GM12878 (cell line): ENCODE data around the gene CARD10. TPM values are rescaled to one million over a fixed set of nuclear protein-coding genes. Genes with fewer than 3 reads are reported as not detected.

Experiments used
- ATAC-seq: fragments of 200-7000 bp; cut with Tn5 transposase; 3 replicates; pipeline ENCODE4 v1.9.1; 2020; ENCODE audit warnings: mild to moderate bottlenecking, moderate library complexity
- BruUV-seq: library from RNA; stranded (reverse); fragments of 400-500 nt; replicated peaks from 2 replicates; lab custom pipeline; 2021; lab: Mats Ljungman, UMichigan
- CTCF ChIA-PET: fragments of 300-600 bp; sonication (Branson Sonifier 250); formaldehyde crosslinking; extraction: SDS; loops from one replicate; lab custom pipeline; 2021; ENCODE audit warnings: inconsistent platforms; lab: Yijun Ruan, JAX
- POLR2A ChIA-PET: fragments of 350-600 bp; formaldehyde crosslinking; extraction: SDS; loops from one replicate; lab custom pipeline; 2021; ENCODE audit warnings: inconsistent platforms; lab: Charles Lee
- RAD21 ChIA-PET: fragments of 300-600 bp; sonication (Branson Sonifier 250); formaldehyde crosslinking; loops from one replicate; lab custom pipeline; 2023; ENCODE audit warnings: antibody characterized with exemption; ENCODE audit not compliant: unreplicated experiment; lab: Charles Lee
- SMC1A ChIA-PET: fragments of 300-600 bp; sonication (Branson Sonifier 250); formaldehyde crosslinking; loops from one replicate; lab custom pipeline; 2023; ENCODE audit not compliant: unreplicated experiment, uncharacterized antibody; lab: Charles Lee
- DNase-seq: peaks from one replicate; pipeline ENCODE4 v3.0.0-alpha.2; 2011; ENCODE audit warnings: low read depth, low spot score
- FAIRE-seq: peaks from 3 replicates; lab custom pipeline; 2011; peaks lifted over from hg19 to GRCh38; lab: Jason Lieb, UNC
- H2AFZ ChIP-seq: 2 replicates; pipeline ENCODE4 v1.6.0; 2011; ENCODE audit warnings: low read depth, low read length, control low read depth; ENCODE audit not compliant: control insufficient read depth
- H3K27ac ChIP-seq: 2 replicates; pipeline ENCODE4 v1.5.1; 2011; ENCODE audit warnings: control low read depth; ENCODE audit not compliant: control insufficient read depth, insufficient read depth
- H3K27me3 ChIP-seq, 2 experiments: replicated peaks in 1 of 2; 2 replicates each; pipeline versions ENCODE4 v1.6.0 to v1.6.1; 2011; ENCODE audit warnings: low read length in 1 of 2; ENCODE audit not compliant: control insufficient read depth in 2 of 2, insufficient read depth in 2 of 2
- H3K36me3 ChIP-seq, 2 experiments: 2 replicates each; pipeline ENCODE4 v1.5.1; 2011; ENCODE audit warnings: low read length in 1 of 2; ENCODE audit not compliant: control insufficient read depth in 2 of 2, insufficient read depth in 2 of 2
- H3K4me1 ChIP-seq: 2 replicates; pipeline ENCODE4 v1.6.1; 2011; ENCODE audit warnings: mild to moderate bottlenecking, low read length, moderate library complexity, mixed read lengths; ENCODE audit not compliant: control insufficient read depth, insufficient read depth
- H3K4me2 ChIP-seq: 2 replicates; pipeline ENCODE4 v1.6.0; 2011; ENCODE audit warnings: control low read depth; ENCODE audit not compliant: control insufficient read depth, insufficient read depth
- H3K4me3 ChIP-seq: fragments of 200-600 bp; sonication (generic); 2 replicates; pipeline ENCODE4 v1.5.1; 2016
- H3K79me2 ChIP-seq: 2 replicates; pipeline ENCODE4 v1.6.0; 2011; ENCODE audit warnings: low read length; ENCODE audit not compliant: control insufficient read depth, insufficient read depth
- H3K9ac ChIP-seq: 2 replicates; pipeline ENCODE4 v1.8.0; 2011; ENCODE audit warnings: low read length, control low read depth, mixed read lengths; ENCODE audit not compliant: control insufficient read depth, insufficient read depth
- H3K9me3 ChIP-seq: replicated peaks from 3 replicates; pipeline ENCODE4 v1.5.1; 2011; ENCODE audit warnings: mild to moderate bottlenecking, low read length; ENCODE audit not compliant: control insufficient read depth, insufficient read depth
- H4K20me1 ChIP-seq: 2 replicates; pipeline ENCODE4 v1.6.0; 2011; ENCODE audit not compliant: control insufficient read depth, insufficient read depth
- BRCA1 ChIP-seq: IDR thresholded peaks from 2 replicates; pipeline ENCODE4 v1.6.1; 2011; ENCODE audit warnings: low read depth, low read length, improper control_type of control experiment
- HDAC2 ChIP-seq: fragments of 200-600 bp; sonication (generic); IDR thresholded peaks from 2 replicates; pipeline ENCODE4 v1.6.1; 2017
- IKZF1 ChIP-seq: fragments of 450-650 bp; conservative IDR thresholded peaks from 2 replicates; pipeline ENCODE4 v1.6.1; 2017; ENCODE audit warnings: antibody characterized with exemption, mild to moderate bottlenecking
- WGBS: methylation state at CpG from one replicate; pipeline ENCODE4 v1.1.6; 2016; ENCODE audit warnings: low lambda C conversion rate; ENCODE audit not compliant: insufficient replicate concordance, insufficient coverage; ENCODE audit errors: missing lambda C conversion rate; 5-methylcytosine and 5-hydroxymethylcytosine counted together
- in situ Hi-C: fragments of 300-500 bp; cut with MboI; formaldehyde crosslinking; loops from 9 replicates; pipeline ENCODE4 v1.14.3; 2018; ENCODE audit warnings: mixed read lengths
- intact Hi-C: fragments of 100-400 bp; cut with micrococcal nuclease; formaldehyde crosslinking; loops from one replicate; pipeline ENCODE4 v1.14.2; 2022; ENCODE audit not compliant: unreplicated experiment
- polyA plus RNA-seq, 11 experiments: library from polyadenylated mRNA; depleted of rRNA in 4 of 11; unstranded in 6 of 11; stranded (reverse) in 5 of 11; fragments of >200 nt; fragmentation: Nextera tagmentation in 4 of 11; fragmentation: Illumina TruSeq in 1 of 11; extraction: Ambion mirVana in 4 of 11; extraction: Trizol in 1 of 11; gene quantifications; 1 replicate in 1 of 11; 2 replicates in 10 of 11; pipeline versions ENCODE4 v1.2.1 to v1.2.3, GENCODE V29; 2011 to 2016; ENCODE audit warnings: inconsistent platforms in 2 of 11, missing spikeins in 2 of 11, low read depth in 1 of 11
- total RNA-seq, 4 experiments: library from RNA; depleted of rRNA in 3 of 4; stranded (reverse); fragments of >200 nt in 3 of 4; fragmentation: Illumina TruSeq in 1 of 4; extraction: Trizol in 1 of 4; gene quantifications; 2 replicates each; pipeline versions ENCODE4 v1.2.1 to v1.2.3, GENCODE V29; 2013 to 2021

The CARD10 gene
- total and polyA plus RNA-seq, 10 of the 15 experiments (the other 5 are each of a cell fraction or from before 2014, with no cell fraction given), result 0.08 to 0.10 (median 0.10) TPM; not detected in 7

- no peak for DNase-seq
- no peak for TF ChIP-seq BRCA1
- H3K9me3 ChIP-seq, result no peaks in the 10 kb centered on the region
- SMC1A ChIA-PET, result interaction anchor here (0.7 kb wide), 1 partner anchor 13 kb away, joined by 4 read pairs; no protein-coding TSS in a partner anchor
- H3K4me1 ChIP-seq, result no peaks in the 10 kb centered on the region
- H3K4me2 ChIP-seq, result no peak overlapping the region
- H4K20me1 ChIP-seq, result no peaks in the 10 kb centered on the region
- no peaks in the 10 kb centered on the region for H3K79me2 ChIP-seq
- H2AFZ ChIP-seq, result no peak overlapping the region
- H3K36me3 ChIP-seq, result no peaks in the 10 kb centered on the region
- peaks cover 7 to 11% of the 10 kb centered on the region in 2 experiments; a peak in 3 of 4 replicates for H3K27me3 ChIP-seq
- no peak overlapping the region for H3K4me3 ChIP-seq
- WGBS, result 60% methylated on average over 10 of the region's 10 CpGs
- in situ Hi-C loops (no loop called here), intact Hi-C loops (no loop called here)
- FAIRE-seq, result no peak
- RAD21 ChIA-PET, result no interaction called here
- CTCF ChIA-PET, result interaction anchor here (1.3 kb wide), 2 partner anchors 18 to 49 kb away, joined by 3 read pairs; no protein-coding TSS in a partner anchor
- H3K27ac ChIP-seq, result no peak overlapping the region
- no peak overlapping the region for H3K9ac ChIP-seq
- no TSS peak for BruUV-seq
- ATAC-seq, result no peak
- POLR2A ChIA-PET, result interaction anchor here (0.5 kb wide), 1 partner anchor 23 kb away, joined by 3 read pairs; no protein-coding TSS in a partner anchor
Observed at GRCh38 chr22:37520776-37521191, 1.6 kb upstream of the CARD10 start.

DNA sequence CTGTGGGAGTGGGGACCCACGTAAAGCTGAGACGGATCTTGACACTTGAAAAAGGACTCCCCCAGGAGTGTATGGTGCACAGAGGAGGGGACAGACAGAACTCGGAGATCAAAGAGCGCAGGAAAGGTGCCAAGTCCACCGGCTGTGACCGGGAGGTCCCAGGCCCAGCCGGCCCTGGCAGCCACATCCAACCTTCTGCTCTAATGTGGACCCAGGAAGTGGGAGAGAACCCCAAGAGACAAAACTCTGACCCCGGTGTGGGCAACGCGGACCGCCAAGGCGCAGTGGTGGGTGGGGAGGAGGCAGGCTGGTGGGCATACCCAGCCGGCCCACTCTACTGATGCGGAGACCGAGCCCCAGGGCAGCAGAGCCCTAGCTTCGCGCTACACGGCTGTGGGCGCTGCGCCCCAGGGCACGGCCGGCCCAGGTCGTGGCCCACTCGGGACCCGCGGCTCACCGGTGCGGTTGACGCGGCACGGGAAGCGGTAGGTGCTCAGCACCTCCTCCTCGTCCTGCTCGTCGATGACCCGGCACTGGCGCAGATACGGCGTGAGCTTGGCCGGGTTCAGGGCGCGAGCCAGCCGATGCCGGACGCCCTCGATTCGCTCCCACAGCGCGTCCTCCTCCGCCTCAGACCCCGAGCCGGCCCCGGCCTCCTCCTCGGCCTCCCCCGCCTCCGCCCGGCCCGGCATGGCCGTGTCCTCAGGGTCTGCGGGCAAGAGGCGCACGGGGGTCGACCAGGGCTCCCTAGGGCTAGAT is 527 bp downstream of the CARD10 start:
- no peak for FAIRE-seq

More for the DNA sequence above, 527 bp downstream of the CARD10 start:
- intact Hi-C loops (no loop called here), in situ Hi-C loops (no loop called here)
- Histone ChIP-seq H3K9ac (no peak overlapping the region), H3K4me1 (no peaks in the 10 kb centered on the region), H3K27ac (no peak overlapping the region), H3K4me2 (peak overlapping the region; percentile 44; the same call in 1 of the 2 replicates), H3K9me3 (no peaks in the 10 kb centered on the region), H3K4me3 (no peak overlapping the region), H3K27me3 (peaks cover 7 to 11% of the 10 kb centered on the region in 2 experiments; a peak in 3 of 4 replicates), H3K36me3 (no peaks in the 10 kb centered on the region), H4K20me1 (no peaks in the 10 kb centered on the region), H3K79me2 (no peaks in the 10 kb centered on the region), H2AFZ (no peak overlapping the region)
- ChIA-PET POLR2A (no interaction called here), CTCF (no interaction called here), RAD21 (no interaction called here), SMC1A (interaction anchor here (0.5 kb wide), 1 partner anchor 55 kb away, joined by 3 read pairs; no protein-coding TSS in a partner anchor)
- DNase-seq, result no peak
- no peak for ATAC-seq
- no TSS peak for BruUV-seq
- no peak for TF ChIP-seq HDAC2
- peak; percentile 48; the same call in 1 of the 2 replicates for TF ChIP-seq IKZF1
- 36% methylated on average over 48 of the region's 63 CpGs for WGBS
